Aortic smooth muscle cell (primary cell): Measurements from ENCODE around the gene DPY19L2. TPM values are rescaled to one million over a fixed set of nuclear protein-coding genes. Genes with fewer than 3 reads are reported as not detected.

Experiments used
- total RNA-seq: library from RNA; depleted of rRNA; stranded (reverse); fragments of >200 nt; gene quantifications from 2 replicates; pipeline ENCODE4 v1.2.3, GENCODE V29; 2014

DPY19L2 gene
- total RNA-seq = 1.4 and 2.0 TPM in 2 replicates

GRCh38 chr12:63668028-63668799, at the start of gene DPY19L2:
DPY19L2 (minus strand) TSS chr12:63668493; CDS start chr12:63668393, 100 bp downstream.

Other genes with a start within 250 kb of the DPY19L2 start
- 10.6 TPM in 2 replicates for gene RXYLT1, start 111.4 kb upstream of the DPY19L2 start, total RNA-seq
- 5.8 and 12.3 TPM in 2 replicates for gene SRGAP1, start 176.2 kb upstream of the DPY19L2 start, total RNA-seq